Measurements from ENCODE around the gene PON3.
"Not testable (repeated sequence)": the region's sequence is repeated elsewhere in the genome, so short reads cannot be mapped to it uniquely, and the experiment has no call there.

PON3 gene

GRCh38 chr7:95411666-95412065 lies 15.5 kb upstream of the PON3 start:
- DNase-seq (ENCODE audit: low read depth, low spot score): no peak

- DNase-seq (ENCODE audit: low read depth, low spot score): no peak
Observed at GRCh38 chr7:95411036-95411435, 14.9 kb upstream of the PON3 start.

DNA sequence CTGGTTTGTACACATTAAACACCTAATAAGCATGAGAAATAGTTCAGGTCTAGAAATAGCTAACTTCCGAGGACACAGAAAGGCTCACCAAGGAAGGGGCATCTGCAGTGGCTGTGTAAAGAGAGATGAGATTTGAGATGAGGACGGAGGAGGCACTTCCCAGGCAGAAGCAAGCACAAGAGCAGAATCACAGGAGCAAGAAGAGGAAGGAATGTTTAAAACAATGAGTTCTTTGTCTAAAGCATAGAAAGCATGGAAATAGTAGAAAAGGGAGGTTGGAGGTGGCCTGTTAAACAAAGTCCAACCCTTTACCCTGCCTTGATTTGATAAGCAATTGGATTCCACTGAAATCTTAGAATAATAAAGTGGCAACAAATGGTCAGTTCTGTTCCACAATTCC lies 11.6 kb upstream of the PON3 start:
- no peak for DNase-seq (ENCODE audit: low read depth, low spot score)

DNA sequence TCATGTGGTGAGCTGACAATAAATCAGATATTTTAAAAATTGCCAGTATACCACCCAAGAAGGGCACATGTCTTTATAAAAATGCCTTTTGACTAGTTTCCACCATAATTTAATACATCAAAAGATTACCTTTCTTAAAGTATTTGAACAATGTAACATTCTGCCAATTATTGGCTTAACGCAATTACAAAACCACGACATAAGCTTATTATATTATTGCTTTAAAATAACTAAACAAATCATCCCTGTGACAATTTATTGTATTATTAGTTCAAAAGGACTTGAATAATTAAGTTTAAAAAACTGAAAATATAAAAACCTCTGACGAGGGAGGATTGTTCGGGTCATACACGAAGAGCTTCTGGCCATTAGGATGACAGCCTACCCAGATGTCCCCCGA lies 9.6 kb upstream of the PON3 start:
- no peak for DNase-seq (ENCODE audit: low read depth, low spot score)

GRCh38 chr7:95405208-95405607 lies 9.0 kb upstream of the PON3 start:
- DNase-seq (ENCODE audit: low read depth, low spot score): no peak

- no peak for DNase-seq (ENCODE audit: low read depth, low spot score)
Observed at GRCh38 chr7:95404316-95404865, 8.2 kb upstream of the PON3 start.

DNA sequence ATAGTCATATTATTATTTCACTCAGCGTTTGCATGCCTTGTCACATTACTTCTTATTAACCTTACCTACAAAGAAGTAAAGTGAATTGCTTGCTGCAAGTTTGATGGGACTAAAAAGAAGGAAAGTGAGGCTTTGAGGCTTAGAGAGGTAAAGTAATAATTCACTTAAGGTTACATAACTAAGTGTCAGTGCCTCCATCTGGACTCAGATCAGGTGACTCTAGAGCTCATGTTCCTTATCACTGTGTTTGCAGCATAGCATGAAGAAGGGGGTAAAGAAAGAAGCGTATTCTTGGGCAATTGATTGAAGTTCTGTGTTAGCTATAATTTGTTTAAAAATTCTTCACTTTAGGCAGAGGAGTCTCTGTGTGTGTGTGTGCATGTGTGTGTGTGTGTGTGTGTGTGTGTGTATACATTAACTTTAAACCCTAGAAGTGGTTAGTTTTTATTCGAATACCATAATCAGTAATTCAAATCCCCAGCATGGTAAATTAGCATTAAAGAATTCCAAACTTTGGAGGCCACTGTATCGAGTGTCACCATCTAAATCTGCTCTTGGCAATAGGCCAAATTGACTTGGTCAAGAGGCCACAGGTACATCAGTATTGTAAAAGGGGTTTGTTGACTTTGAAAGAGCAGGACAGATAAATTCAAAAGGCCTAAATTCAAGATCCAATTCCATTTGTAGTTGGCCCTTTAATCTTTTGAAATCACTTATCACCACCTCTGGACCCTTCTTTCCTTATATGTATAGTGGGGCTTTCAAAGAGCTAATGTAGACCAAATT lies 2.2 kb upstream of the PON3 start:
- no peak for DNase-seq (ENCODE audit: low read depth, low spot score)

DNA sequence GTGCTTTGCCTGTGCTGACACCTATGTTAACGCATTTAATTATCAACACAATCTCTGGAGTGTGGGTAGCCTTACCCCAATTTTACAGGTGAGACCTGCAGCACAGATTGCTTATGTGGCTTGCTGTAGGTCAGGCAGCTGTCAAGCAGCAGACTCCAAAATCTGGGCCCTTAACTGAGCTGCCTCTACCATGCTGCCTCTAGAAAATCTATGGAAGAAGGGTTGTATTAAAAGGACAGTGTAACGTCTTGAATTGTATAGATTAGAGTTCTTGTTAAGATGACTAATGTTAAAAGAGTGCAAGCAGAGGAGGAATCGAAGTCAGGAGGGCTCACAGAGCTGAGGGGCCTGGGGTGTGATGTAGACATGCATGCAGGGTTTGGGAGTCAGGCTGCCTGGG lies 1.2 kb upstream of the PON3 start:
- no peak for DNase-seq (ENCODE audit: low read depth, low spot score)

- no peak for DNase-seq (ENCODE audit: low read depth, low spot score)
Observed at GRCh38 chr7:95395755-95396135, 430 bp downstream of the PON3 start.

DNA sequence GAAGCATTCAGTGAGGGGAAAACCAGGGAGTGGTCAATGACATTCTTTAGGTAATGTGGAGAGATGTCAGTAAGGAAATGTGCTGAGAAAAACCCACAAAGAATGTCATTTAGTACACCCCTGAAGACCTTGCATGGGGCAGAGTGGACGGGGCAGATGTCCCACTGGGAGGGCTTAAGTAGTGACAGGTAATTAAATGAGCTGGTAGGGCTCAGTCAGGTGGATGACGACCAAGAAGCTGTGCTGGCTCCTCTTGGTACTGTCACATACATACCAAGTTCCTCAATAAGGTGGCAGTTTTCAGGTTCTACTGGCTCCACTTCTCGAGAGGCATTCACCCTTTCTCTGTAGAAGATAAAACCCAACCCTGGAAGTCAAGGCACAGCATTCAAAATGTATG lies 1.8 kb downstream of the PON3 start:
- DNase-seq (ENCODE audit: low read depth, low spot score): no peak

- DNase-seq (ENCODE audit: low read depth, low spot score): no peak
Observed at GRCh38 chr7:95391761-95392160, 4.4 kb downstream of the PON3 start.

GRCh38 chr7:95389516-95389915 lies 6.7 kb downstream of the PON3 start:
- DNase-seq (ENCODE audit: low read depth, low spot score): no peak

DNA sequence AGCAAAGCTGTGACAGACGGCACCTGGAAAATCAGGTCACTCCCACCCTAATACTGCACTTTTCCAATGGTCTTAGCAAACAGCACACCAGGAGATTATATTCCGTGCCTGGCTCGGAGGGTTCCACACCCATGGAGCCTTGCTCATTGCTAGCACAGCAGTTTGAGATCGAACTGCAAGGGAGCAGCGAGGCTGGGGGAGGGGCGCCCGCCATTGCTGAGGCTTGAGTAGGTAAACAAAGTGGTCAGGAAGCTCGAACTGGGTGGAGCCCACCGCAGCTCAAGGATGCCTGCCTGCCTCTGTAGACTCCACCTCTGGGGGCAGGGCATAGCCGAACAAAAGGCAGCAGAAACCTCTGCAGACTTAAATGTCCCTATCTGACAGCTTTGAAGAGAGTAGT lies 16.7 kb downstream of the PON3 start:
- not testable (repeated sequence) for DNase-seq (ENCODE audit: low read depth, low spot score)

- no peak for DNase-seq (ENCODE audit: low read depth, low spot score)
Observed at GRCh38 chr7:95376632-95377400, 19.4 kb downstream of the PON3 start.

DNA sequence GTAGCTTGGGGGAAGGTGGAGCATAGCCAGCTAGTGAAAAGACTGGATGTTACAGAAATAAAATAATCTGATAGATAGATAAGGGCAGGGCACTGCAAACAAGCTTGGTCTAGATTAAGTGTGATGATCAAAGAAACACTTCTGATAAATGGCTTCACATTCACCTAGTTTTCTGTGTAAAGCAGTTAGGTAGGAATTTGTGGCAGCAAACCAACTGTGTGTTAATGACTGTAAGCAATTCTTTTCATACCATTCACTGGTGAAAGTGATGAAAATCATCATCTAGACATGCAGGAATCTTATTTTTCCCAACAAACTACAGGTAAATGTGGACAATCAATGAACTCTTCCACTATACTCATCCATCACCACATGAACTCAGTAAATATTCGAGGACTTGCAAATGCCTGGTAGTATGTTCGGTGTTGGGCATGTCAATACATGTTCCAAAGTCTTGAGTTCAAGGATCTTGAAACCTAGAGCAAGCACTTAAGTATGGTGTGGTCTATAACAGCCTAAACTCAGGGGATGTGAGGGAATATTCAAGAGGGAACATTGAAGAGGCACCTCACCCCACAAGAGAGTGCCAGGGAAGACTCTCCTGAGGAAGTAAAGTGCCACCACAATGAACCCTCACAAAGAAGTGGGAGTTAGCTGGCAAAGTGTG lies 20.5 kb downstream of the PON3 start:
- DNase-seq (ENCODE audit: low read depth, low spot score): no peak

GRCh38 chr7:95373323-95373722 lies 22.9 kb downstream of the PON3 start:
- DNase-seq (ENCODE audit: low read depth, low spot score): no peak

DNA sequence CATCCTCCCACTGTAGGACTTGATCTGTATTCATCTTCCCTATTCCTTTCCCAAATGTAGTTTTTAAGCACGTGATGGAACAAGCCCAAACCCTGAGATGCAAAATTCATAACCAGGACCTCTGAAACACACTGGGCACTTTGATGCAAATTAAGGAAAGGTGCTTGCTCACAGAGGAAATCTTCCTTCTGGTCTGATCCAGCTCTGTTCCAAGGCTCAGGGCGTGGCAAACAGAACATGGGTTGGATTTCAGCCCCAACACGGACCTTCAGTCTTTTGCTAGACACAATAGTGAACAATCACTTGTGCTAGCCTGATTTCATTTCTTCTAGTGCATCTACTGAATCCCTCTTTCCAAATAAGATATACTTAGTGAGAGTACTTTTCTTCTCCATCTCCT lies 27.9 kb downstream of the PON3 start:
- no peak for DNase-seq (ENCODE audit: low read depth, low spot score)

DNA sequence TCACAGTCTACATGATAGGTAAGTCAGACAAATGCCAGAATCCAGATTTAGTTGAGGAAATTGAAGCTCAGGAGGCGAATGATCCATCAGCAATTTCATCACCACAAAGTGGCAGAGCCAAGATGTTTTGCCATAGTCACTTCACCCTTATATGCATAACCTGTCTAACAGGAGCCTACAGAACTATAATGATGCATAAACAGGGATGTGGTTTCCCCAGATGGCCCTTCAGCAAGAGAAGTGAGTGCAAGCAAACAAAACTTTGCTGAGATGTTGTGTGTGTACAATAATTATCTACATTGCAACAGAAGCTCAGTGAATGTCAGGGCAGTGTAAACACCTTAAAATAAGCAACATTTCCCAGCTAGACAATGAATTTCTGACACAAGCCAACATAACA lies 28.6 kb downstream of the PON3 start:
- no peak for DNase-seq (ENCODE audit: low read depth, low spot score)

DNA sequence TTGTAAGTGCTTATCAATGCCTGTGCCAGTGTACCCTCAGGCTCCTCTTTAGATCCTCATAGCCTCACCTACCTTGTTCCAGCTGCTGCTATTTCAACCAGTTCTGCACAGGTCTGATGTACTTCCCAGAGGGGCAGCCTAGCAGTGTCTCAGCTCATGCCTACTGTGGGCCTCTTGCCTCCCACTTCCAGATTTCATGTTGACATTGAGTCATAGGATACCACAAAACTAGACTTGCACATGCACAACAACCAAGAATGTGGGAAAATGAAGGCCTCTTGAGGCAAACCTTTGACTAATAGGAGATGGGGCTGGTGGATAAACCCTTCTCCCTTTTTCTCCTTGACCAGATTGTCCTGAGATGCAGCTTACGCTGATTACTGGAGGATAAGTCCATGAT lies 31.0 kb downstream of the PON3 start:
- no peak for DNase-seq (ENCODE audit: low read depth, low spot score)

DNA sequence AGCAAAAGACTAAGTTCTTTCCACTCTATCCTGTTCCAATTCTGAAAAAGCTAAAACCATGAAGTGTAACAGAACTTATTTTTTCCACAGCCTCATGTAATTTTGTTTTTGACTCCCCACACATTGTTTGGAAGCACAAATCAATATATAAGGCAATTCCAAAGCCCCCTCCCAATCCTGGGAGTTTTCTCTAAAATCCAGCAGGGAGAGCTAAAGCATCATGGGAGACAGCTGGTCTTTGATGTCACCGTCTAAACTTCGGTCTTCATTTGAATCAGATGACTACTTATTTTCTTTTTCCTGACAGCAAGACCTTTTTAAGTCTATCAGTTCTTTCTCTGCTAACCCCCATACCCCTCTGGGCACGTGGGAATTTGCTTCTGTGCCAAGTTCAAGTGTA lies 38.6 kb downstream of the PON3 start:
- DNase-seq (ENCODE audit: low read depth, low spot score): no peak

DNA sequence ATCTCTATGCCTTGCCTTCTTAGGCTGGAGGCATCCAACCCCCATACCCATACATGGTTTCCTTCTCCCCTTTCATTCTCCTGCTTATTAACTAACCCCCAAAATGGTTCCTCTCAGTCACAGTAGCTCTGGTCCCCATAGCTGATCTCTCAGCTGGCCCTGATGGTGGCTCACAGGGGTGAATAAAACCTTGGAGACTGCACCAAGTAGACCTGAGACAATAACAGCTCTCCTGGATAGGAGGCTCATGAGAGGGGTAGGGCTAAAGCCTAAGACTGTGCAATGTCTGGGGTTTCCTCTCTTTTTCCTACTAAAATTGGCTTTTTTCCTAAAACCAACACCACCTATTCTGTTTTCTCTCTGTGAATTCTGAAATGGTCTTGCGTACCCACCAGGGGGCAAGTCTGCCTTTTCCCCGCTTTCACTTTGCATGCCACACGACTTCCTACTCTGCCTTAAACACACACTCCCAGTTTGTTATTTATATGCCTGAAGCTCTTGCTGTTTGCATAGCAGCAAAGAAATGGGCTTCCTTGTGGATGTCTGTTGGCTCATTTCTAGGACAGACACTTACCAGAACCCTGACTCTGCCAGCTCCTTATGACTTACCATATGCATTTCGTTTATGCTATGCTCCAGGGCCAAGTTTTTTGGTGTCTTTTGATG lies 53.4 kb downstream of the PON3 start:
- DNase-seq (ENCODE audit: low read depth, low spot score): no peak

DNA sequence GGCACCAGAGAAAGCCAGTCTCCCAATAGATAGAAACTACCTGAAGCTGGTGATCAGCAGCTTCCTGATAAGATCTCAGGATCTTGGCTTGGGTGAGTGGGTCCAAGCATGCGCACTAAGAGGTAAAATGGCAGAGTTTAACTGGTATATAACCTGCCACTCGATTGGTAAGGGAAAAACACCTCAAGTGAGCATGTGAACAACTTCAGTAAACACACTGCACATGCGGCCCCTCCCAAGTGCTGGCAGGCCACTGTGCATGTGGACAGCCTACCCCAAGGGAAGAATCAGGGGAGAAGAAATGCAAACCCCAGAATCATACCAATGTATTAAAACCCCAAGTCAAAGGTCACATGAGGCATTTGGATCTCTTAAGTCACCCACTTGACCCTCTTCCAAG lies 54.1 kb downstream of the PON3 start:
- DNase-seq (ENCODE audit: low read depth, low spot score): no peak
